ENCODE data around the gene GRIA3.
"Not testable (repeated sequence)": the region's sequence is repeated elsewhere in the genome, so short reads cannot be mapped to it uniquely, and the experiment has no call there.

GRIA3 gene

GRCh38 chrX:123282241-123282640 lies 98.2 kb downstream of the GRIA3 start:
- DNase-seq: no peak

- DNase-seq: not testable (repeated sequence)
Observed at GRCh38 chrX:123283407-123283806, 99.3 kb downstream of the GRIA3 start.

DNA sequence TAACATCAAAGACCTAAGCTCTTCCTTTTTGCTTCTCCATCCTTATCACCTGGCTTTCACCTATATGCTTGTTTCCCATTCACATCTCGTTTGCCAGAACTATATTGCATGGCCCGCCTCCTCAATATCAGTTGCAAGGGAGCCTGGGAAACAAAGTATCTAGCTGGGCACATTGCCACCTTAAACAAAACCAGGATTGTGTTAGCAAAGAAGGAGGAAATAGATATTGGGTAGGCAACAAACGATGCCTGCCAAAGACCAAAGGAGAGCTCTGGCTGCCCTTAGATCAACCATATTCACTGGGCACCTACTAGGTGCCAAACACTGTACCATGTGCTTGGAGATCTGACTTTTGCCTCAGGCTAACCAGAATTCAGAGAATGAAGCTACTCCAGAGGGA lies 107.5 kb downstream of the GRIA3 start:
- DNase-seq: no peak

- no peak for DNase-seq
Observed at GRCh38 chrX:123298026-123298425, 113.9 kb downstream of the GRIA3 start.

- no peak for DNase-seq
Observed at GRCh38 chrX:123303429-123303828, 119.4 kb downstream of the GRIA3 start.

DNA sequence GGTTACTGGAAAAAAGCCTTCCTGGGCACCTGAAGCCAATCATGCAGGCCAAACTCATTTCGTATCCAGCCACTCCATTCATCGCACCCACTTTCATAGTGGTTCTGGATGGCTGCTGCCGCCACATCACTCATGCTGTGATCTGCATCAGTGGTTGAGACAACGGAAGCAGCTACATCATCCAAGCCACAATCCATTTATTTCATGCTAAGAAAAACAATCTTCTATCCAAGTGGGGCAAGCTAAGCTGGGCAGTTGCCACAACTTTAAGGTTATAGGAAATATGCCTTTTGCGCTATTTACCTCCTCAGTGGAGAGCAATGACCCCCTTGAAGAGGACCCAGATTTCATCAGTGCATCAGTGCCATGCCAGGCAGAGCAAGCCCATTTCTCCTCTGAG lies 124.6 kb downstream of the GRIA3 start:
- DNase-seq: no peak

DNA sequence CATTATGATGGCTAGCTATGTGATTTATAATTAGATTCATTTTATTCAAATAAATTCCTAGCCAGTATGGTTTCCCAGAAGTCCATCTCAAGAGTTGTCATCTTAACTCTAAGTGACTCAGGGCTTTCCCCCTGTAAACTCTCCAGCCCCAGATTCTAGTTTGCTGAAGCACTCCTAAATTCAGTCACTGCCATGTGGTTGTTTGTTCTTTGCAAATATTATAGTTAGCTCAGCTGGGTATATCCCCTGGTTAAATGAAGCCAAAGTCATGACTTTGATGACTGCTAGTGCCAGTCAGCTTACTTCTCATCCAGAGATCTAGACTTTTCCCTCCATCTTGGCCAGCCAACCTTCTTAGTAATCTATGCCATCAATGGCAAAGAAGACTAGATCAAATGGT lies 126.0 kb downstream of the GRIA3 start:
- no peak for DNase-seq

- no peak for DNase-seq
Observed at GRCh38 chrX:123311486-123311885, 127.4 kb downstream of the GRIA3 start.

DNA sequence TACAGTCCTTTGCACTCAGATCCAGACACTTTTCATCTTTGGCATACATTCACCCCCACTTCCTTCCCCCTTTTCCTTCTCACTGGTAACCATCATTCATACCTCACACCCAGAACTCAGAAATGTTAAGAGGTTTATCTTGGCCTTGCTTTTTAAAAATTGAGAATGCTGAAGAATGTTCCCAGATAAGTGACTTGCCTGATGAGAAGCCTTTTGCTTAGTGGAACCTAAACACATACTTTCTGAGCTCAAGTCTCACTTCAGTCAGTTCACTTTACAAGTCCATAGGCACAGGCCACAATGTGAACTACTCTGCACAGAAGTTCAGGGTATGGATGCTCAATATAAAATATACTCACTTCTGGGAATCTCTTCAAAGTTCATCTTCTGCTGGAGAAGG lies 129.4 kb downstream of the GRIA3 start:
- no peak for DNase-seq

- DNase-seq: no peak
Observed at GRCh38 chrX:123320622-123321021, 136.5 kb downstream of the GRIA3 start.

DNA sequence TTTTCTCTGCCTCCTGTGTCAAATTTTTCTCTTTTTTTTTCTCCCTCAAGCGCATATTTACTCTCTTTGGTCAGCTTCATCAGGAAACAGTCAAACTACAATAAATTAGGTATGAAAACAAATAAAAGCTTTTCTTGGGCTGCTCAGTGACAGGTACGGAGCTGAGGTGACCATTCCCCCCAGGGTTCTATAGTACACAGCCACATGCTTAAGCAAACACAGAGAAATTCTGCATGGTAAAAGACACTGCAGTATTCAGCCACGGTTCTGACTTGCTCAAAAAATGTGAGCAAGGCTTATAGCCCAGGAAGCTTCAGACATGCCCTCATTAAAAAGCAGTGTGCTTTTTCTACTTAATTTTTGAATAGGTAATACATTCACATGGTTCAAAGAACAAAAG lies 138.5 kb downstream of the GRIA3 start:
- no peak for DNase-seq

GRCh38 chrX:123324625-123325024 lies 140.5 kb downstream of the GRIA3 start:
- no peak for DNase-seq

GRCh38 chrX:123330229-123330942 lies 146.3 kb downstream of the GRIA3 start:
- DNase-seq: no peak

DNA sequence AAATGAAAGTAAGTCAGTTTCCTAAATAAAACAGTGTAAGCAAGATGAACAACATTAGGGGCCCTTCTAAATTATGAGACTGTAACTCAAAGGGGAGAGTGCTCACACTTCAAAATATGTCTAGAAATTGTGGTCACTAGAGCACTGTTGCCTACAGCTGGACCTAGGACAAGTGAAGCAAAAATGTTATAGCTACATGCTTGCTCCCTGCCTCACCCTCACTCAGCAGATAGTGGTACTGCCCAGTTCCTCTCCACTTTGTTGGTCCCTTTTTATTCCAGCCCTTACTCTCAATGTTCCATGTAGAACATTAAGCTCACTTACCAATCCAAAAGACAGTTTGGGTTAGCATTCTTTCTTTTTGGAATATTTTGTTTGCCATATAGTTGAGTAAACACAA lies 147.3 kb downstream of the GRIA3 start:
- DNase-seq: no peak

DNA sequence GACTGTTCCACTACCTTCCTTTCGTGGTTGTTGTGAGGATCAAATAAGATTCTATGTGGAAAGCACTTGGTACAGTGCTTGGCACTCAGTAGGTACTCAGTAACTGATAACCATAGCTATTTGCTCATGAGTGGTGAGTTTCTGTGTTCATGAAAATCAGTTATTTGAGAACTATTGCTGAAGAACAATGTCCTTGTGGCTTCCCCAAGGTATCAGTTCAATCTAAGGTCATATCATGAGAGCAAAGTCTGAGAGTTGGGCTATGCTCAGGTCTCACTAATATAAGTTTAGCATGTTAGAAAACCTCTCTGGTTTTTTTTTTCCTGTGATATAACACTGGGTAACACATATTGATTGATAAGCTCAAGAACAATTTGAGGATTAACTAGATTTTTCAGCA lies 147.8 kb downstream of the GRIA3 start:
- no peak for DNase-seq

- DNase-seq: no peak
Observed at GRCh38 chrX:123336666-123337065, 152.6 kb downstream of the GRIA3 start.

GRCh38 chrX:123337886-123338639 lies 154.0 kb downstream of the GRIA3 start:
- DNase-seq: no peak

DNA sequence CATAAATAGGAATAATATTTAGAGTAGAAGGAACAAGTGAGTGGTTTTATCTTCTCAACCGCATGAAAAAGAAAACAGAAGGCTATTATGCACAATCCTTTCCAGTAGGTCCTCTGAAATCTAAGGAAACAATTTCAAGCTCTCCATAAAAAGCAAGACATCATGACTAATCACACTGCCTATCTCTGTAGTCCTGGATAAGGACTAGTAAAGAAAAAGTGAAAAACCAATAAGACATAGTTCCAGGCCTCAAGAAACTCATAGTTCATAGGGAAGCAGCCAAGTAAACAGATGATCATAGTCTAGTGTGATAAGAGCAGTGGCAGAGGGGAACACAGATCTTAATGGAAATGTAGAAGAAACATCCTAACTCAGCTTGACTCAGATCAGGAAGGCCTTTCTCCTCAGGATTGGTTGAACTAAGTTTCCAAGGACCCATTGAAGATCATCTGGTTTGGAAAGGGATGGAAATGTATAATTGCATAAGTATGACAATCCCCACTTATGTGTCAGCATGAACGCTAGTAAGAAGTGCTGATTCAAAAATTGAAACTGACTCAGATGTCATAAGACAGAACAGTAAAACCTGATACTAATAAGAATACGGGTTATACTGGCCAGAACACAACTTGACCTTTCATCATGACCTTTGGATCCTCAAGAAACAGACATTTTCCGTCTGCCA lies 155.3 kb downstream of the GRIA3 start:
- no peak for DNase-seq

- DNase-seq: no peak
Observed at GRCh38 chrX:123340696-123341095, 156.6 kb downstream of the GRIA3 start.

GRCh38 chrX:123348468-123348867 lies 164.4 kb downstream of the GRIA3 start:
- no peak for DNase-seq

- no peak for DNase-seq
Observed at GRCh38 chrX:123350226-123350625, 166.1 kb downstream of the GRIA3 start.

DNA sequence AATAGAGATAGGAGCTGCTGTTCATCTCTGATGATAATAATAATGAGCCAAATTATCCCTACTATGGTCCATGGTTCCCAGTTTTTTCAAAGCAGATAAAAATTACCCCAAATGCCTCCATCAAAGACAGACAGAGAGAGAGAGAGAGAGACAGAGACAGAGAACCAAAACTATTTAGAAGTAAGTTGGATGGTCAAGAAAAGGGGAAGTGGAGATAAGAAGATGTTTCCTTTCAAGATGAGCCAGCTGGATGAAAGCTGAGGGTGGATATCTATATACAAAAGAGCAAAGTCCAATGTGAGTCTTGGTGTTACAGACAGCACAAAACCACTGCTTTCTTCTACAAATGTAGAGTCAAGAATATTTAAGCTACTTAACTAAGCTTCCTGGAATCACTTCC lies 173.9 kb downstream of the GRIA3 start:
- no peak for DNase-seq

DNA sequence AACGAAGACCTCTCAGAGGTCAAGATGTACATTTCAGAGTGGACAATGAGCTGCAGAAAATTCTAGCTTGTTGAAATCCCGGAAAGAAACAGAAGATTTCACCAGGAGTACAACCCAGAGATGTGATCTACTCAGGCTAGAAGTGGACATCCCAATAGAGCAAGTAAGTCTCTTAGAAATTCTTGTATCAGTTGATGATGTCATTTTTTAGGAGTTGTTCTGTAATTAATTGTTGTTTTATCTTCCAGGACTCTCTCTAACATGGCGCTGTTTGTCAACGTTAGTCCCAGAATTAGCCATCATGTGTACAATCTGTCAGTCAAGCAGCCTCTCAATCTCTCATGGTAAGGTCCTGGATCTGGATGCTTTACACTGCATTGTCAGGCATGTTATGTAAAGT lies 174.4 kb downstream of the GRIA3 start:
- no peak for DNase-seq

- DNase-seq: no peak
Observed at GRCh38 chrX:123361371-123361770, 177.3 kb downstream of the GRIA3 start.
